ENCODE measurements around the gene ACTRT3.

ACTRT3 gene

DNA sequence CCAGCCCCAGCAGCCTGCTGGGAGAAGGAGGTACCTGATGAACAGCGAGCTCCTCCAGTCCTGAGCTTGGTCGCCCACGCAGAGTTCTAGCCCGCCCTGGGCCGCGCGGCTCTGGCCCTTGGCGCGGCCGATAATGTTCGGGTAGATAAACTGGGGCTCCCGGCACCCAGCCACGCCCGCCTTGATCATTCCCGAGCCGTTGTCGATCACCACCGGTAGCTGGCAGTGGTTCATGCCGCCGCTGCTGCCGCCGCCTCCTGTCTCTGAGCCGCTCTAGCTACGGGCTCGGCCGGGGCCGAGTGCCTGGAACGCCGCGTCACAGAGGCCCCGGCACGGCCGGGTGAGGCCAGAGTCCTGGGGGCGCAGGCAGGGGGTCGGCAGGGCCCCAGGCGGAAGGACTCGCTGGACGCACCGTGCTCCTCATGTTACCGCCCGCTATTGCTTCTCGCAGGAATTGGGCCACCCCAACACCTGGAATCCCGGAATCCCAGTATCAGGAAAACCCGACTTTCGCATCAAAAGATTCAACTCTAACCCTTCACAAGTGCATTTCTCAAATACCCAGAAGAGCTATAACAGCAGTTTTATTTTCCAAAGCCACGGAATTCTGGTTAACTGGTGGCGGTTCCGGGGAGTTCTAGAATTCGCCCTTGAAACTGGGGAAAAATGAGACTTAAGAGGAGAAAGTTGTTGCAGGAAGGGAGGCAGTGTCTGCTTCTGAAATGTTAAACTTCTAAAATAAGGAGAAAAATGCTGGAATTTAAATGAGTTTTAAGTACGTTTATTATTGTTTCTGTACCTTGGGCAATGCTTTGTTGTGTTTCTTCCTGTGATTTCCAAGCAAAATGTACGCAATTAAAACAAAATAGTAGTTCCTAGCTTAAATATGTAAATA is at the start of gene ACTRT3:
TSS of gene ACTRT3 (minus strand) at position 275 of the 895 bp plus-strand sequence. CDS start at position 234, 41 bp downstream.
- peak; percentile 77 for DNase-seq (ENCODE audit: low spot score)
- TF ChIP-seq, protein P1, sequence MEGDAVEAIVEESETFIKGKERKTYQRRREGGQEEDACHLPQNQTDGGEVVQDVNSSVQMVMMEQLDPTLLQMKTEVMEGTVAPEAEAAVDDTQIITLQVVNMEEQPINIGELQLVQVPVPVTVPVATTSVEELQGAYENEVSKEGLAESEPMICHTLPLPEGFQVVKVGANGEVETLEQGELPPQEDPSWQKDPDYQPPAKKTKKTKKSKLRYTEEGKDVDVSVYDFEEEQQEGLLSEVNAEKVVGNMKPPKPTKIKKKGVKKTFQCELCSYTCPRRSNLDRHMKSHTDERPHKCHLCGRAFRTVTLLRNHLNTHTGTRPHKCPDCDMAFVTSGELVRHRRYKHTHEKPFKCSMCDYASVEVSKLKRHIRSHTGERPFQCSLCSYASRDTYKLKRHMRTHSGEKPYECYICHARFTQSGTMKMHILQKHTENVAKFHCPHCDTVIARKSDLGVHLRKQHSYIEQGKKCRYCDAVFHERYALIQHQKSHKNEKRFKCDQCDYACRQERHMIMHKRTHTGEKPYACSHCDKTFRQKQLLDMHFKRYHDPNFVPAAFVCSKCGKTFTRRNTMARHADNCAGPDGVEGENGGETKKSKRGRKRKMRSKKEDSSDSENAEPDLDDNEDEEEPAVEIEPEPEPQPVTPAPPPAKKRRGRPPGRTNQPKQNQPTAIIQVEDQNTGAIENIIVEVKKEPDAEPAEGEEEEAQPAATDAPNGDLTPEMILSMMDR (IDR thresholded peaks at IDR 0.05; ENCODE audit: extremely low read depth, missing control alignments) = no peak

- TF ChIP-seq, protein P1 (IDR thresholded peaks at IDR 0.05; ENCODE audit: extremely low read depth, missing control alignments) = no peak
- DNase-seq (ENCODE audit: low spot score) = no peak
Observed at GRCh38 chr3:169818316-169818715, 49.0 kb upstream of the ACTRT3 start.

DNA sequence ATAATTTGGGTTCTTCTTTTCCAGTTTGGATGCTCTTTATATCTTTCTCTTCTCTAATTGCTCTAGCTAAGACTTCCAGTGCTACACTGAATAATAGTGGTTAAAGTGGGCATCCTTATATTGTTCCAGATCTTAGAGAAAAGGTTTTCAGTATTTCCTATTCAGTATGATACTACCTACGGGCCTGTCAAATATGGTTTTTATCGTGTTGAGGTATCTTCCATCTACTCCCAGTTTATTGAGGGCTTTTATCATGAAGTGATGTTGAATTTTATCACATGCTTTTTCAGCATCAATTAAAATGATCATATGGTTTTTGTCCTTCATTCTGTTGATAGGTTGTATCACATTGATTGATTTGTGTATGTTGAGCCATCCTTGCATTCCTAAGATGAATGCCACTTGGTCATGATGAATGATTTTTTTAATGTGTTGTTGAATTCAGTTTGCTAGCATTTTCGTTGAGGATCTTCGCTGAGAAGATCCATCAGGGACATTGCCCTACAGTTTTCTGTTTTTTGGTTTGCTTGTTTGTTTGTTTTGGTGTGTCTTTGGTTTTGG is 46.3 kb upstream of the ACTRT3 start:
- TF ChIP-seq, protein P1 (IDR thresholded peaks at IDR 0.05; ENCODE audit: extremely low read depth, missing control alignments) = no peak
- no peak for DNase-seq (ENCODE audit: low spot score)

DNA sequence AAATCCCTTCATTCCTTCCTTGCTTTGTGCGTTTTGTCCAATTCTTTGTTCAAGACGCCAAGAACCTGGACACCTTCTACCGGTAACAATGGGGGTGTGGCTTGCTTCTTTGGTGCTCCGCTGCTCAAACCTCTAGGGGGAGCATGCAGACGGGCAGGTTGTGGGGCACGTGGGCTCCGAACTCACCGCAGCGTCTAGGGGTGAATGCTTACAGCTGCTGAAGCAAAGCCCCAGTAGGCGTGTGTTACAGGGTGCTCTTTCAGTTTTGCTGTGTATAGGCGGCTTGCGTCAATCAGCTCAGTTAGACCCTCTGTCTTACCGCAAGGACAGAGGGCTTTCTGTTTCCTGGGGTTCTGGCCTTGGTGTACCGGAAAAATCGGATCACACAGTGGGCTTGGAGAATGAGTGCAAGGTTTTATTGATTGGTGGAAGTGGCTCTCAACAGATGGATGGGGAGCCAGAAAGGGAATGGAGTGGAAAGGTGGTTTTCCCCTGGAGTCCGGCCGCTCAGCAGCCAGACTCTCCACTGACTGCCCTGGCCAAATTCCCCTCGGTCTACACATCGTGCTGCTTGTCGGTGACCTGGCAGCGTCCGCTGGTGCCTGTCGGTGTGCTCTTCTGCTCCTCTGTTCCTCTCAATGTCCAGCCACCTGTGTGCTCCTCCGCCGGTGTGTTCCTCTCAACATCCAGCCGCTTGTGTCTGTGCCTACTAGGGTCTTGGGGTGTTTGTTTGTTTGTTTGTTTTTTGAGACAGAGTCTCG is 44.6 kb upstream of the ACTRT3 start:
- TF ChIP-seq, protein P1 (IDR thresholded peaks at IDR 0.05; ENCODE audit: extremely low read depth, missing control alignments) = peak; percentile 71
- peak; percentile 79 for DNase-seq (ENCODE audit: low spot score)

DNA sequence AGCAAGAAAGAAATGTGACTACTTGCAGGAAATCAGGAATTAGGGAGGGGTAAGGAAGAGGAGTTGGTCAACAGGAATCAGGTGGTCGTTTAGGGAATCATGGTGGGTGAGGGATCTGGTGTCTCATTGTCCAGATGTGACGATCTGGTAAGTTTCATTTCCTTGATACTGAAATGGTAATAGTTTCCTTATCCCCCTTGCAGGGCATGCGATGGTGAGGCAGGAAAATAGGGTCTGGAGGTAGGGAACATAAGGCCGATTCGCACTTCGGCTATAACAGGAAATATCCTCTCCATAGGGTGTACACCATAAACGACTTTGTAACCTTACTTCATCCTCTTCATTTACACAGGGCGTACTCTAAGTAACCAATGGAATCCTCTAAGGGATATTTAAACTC is 43.9 kb upstream of the ACTRT3 start:
- TF ChIP-seq, protein P1 (IDR thresholded peaks at IDR 0.05; ENCODE audit: extremely low read depth, missing control alignments) = no peak
- DNase-seq (ENCODE audit: low spot score) = no peak

DNA sequence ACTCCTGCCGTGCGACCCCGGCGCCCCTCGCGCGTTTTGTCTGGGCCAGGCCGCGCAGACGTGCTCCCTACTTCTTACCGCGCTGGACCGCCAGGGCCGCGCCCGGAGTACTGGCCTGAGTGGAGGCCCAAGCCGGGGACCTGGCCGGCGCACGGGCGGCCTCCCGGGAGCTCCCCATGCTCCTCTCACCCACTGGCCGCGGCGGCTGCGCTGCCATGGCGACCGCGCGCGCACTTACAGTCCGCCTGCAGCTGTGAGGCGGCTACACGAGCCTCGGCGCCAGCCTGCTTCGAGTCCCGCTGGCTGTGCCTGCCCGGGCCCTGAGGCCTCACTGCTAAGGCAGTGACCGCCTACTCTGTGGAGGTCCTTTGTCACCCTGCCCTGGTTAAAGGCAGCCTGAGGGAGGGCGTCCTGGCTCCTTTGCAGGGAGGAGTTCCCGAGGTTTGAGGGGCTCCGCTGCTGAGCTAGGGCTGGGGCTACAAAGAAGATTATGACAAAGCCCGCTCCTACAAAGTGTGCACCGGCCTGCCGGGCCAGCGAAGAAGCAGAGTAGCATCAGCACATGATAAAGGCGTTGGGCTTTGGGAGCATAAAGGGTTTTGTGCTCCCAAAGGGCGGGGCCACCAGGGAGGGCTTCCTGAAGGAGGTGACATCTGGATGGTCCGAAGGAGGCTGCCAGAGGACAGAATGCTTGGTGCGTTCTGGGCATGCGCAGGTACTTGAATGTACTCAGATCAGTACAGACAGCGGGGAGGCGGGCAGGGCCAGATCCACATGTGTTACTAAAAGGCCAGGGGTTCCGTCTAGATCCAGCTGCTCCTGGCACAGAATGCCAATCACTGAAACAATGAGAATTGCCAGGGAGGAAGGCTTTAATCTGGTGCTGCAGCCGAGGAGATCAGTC is 43.2 kb upstream of the ACTRT3 start, which contains the start of the genes LRRC34 and LRRIQ4:
TSS of gene LRRC34 (minus strand) at position 573 of the 904 bp plus-strand sequence. CDS start at position 217, 356 bp downstream.
TSS of gene LRRIQ4 (plus strand) at position 539 of the 904 bp plus-strand sequence. CDS start 9,052 bp downstream, outside the sequence.
- peak; percentile 82 for DNase-seq (ENCODE audit: low spot score)
- TF ChIP-seq, protein P1 (IDR thresholded peaks at IDR 0.05; ENCODE audit: extremely low read depth, missing control alignments) = no peak

All from GM20000 (cell line).